HG03460 (cell line): ENCODE data around the gene MRPL51.

Experiments used
- ATAC-seq: cut with Tn5 transposase; IDR thresholded peaks from one replicate; pipeline ENCODE4 v1.9.1; 2021; ENCODE audit not compliant: unreplicated experiment

MRPL51 gene

DNA sequence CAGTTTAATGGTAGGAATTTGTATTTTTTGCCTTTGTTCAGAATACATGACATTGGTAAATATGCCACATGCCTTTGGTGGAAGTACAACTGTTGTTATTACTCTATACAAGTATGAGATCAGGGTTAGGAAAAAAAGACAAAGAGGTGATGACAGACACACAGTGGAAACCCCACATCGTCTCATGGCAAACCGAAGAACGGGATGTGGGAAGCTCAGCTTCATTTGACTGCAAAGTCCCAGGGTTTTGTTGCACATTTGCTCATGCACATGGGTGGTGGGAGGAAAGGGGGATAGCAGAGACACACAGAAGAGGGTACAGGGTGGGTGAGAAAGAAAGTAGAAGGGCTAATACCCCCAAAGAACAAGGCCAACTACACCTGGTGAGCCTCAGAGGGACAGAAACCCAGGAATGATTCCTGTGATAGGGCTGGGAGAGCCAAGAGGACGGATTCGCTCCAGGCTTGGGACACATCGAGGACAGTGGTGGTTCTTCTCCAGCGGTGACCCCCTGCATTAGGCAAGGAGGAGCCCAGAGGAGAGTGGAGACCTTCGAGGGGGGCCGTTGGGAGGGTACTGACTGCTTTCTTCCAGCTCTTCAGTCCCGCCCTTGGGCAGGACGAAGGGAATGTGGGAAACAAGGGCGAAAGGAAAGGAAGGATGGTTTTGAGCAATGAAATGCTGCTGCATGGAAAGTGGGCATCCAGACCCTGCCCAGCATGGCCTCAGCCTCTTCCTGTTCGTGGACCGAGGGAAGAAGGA lies 30.6 kb downstream of the MRPL51 start:
- no peak for ATAC-seq

DNA sequence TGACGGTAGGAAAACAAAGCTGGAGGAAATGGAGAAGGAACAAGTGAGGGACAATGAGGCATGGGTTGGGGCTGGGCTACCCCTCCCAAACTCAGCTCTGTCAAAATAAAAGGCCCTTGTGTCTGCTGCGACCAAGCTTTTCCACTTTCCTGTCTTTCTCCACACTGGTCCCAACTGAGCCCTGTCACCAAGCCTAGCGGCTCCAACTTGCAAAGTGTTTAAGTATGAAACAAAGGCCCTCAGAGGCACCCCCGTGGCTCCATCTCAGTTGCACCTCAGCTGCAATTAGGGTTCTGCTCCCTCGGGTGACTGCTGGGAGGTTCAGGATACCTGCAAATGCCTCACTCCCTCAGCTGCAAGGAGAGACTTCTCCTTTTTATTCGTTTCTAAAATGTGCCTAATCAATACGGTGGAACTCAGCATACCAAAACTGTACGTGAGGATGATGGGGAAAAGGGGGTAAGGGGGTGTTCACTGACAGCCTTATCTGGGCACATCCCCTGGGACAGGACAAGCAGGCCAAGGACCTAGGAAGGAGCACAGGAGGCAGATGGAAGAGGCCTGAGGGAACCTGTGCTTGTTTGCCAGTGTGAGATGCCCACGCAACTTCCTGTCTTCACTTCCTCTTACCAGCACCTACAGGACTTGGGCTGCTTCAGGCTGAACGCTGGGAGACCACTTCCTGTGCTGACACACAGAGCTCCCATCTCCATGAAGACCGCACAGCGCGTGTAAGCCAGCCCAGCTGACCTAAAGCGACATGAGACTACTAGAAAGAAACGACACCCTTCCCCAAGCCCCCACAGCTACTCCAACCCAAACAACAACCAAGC lies 31.4 kb downstream of the MRPL51 start:
- ATAC-seq: peak; percentile 84

DNA sequence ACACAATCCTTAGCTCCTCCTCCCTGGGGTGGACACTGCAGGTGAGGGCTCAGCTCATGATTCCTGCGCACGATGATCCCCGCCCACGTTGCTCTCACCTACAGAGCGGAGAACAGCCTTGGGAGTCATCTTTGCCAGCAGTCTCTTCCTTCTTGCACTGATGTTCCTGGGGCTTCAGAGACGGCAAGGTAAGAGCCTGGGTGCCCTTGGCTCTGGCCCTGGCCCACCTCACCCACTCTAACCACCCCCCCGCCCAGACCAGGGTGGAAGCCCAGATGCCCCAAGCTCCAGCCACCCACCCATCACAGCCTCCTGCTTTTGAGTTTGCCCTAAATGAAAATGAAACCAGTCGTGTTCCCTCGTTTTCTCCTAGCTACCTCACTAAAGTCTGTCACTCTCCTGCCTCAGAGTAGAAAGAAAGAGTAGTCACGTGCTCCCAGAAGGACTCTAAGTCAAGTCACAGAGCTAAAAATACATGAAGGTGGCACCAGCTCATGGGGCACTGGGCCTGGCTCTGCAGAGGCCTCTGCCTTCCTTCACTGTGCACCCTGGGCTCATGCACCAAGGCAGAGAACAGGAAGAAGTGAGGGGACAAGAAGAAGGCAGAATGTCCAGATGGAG lies 32.2 kb downstream of the MRPL51 start:
- no peak for ATAC-seq

DNA sequence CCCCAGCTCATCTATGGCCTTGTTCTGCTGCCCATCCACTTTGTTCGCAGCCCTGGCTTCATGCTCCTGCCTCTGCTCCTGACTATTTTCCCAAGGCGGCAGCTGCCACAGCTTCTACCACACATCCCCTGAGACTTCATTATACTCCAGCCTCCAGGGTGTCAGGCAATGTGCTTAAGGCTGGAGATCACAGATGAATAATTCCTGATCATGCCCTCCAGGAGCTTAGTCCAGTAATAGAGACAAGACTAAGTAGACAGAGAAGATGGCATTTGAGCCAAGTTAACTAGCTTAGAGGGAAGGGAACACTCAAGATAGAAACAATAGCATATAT lies 34.1 kb downstream of the MRPL51 start:
- no peak for ATAC-seq

DNA sequence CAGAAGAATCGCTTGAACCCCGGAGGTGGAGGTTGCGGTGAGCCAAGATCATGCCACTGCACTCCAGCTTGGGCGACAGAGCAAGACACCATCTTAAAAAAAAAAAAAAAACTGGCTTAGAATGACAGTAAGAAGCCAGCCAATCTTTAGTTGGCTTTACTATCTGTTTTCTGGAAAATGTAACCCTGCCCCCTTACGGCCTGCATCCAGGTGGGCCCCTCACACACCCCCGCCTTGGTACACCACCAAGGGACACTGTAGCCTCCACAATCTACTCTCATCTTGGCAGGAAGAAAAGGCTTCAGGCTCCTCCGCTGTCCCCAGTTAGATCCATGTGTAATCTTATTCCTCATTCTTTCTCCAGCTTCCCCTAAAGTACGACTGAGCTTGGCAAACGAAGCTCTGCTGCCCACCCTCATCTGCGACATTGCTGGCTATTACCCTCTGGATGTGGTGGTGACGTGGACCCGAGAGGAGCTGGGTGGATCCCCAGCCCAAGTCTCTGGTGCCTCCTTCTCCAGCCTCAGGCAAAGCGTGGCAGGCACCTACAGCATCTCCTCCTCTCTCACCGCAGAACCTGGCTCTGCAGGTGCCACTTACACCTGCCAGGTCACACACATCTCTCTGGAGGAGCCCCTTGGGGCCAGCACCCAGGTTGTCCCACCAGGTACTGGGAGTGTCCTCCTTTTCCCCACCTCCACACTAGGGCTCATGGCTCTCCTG lies 34.6 kb downstream of the MRPL51 start:
- no peak for ATAC-seq

DNA sequence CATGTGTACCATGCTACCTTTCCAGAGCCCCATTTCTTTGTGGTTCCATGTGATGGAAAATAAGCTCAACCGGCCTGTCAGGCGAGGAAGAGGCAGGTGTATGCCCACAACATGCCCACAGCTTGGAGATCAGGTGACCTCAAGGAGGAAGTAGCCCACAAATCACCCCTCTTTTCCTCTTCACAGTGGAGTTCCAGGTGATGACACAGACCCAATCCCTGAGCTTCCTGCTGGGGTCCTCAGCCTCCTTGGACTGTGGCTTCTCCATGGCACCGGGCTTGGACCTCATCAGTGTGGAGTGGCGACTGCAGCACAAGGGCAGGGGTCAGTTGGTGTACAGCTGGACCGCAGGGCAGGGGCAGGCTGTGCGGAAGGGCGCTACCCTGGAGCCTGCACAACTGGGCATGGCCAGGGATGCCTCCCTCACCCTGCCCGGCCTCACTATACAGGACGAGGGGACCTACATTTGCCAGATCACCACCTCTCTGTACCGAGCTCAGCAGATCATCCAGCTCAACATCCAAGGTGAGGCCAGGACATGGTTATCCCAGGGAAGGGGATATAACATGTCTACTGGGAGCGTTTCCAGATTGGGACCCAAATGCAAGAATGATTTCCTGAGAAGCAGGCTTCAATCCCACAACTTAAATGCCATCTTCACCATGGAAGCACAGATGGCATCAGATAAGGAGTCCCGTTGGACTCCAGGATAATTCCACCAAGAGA lies 35.7 kb downstream of the MRPL51 start:
- ATAC-seq: no peak

DNA sequence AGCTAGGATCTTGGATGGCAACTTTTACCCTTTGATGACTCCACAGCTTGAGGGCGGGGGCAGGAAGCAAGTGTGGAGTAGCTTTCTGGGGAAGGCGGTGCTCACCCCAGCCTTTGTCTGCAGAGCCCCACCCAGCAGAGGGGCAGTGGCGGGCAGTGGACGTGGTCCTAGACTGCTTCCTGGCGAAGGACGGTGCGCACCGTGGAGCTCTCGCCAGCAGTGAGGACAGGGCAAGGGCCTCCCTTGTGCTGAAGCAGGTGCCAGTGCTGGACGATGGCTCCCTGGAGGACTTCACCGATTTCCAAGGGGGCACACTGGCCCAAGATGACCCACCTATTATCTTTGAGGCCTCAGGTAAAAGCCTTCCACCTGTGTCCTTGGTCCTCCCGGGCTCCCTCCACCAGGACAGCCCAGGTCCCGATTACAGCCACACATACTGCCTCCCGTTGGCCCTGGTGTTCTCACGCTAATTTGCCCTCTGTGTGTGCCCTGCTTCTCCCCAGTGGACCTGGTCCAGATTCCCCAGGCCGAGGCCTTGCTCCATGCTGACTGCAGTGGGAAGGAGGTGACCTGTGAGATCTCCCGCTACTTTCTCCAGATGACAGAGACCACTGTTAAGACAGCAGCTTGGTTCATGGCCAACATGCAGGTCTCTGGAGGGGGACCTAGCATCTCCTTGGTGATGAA lies 40.0 kb downstream of the MRPL51 start:
- ATAC-seq: no peak

DNA sequence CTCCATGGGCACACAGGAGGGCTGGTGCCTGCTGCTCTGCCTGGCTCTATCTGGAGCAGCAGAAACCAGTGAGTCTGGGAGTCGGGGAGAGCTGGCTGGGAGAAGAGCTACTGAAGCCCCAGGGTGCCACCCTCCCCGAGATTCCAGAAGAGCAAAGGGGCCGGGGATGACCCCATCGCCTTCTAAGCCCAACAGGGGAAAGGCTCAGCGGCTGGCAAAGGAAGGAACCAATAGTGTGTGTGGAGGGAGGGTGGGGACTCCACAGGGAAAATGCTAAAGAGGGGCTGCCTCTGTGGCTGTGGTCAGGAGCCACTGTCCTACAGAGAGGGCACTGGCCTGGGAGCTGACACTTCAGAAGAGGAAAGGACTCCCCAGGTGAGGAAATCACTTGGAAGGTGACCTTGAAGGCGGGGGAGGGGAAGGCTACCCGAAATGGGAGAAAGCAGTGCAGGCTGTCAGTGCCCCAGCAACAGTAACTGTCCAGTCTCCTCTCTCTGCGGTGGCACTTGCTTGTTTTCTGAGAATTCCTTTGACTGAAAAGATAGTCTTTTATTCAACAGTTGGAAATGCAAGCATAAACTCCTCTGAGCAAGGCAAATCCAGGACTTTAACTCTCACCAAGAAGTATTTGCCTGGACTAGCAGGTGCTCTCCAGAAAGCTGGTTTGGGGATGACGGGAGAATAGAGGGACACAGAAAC lies 40.7 kb downstream of the MRPL51 start:
- peak; percentile 6 for ATAC-seq

DNA sequence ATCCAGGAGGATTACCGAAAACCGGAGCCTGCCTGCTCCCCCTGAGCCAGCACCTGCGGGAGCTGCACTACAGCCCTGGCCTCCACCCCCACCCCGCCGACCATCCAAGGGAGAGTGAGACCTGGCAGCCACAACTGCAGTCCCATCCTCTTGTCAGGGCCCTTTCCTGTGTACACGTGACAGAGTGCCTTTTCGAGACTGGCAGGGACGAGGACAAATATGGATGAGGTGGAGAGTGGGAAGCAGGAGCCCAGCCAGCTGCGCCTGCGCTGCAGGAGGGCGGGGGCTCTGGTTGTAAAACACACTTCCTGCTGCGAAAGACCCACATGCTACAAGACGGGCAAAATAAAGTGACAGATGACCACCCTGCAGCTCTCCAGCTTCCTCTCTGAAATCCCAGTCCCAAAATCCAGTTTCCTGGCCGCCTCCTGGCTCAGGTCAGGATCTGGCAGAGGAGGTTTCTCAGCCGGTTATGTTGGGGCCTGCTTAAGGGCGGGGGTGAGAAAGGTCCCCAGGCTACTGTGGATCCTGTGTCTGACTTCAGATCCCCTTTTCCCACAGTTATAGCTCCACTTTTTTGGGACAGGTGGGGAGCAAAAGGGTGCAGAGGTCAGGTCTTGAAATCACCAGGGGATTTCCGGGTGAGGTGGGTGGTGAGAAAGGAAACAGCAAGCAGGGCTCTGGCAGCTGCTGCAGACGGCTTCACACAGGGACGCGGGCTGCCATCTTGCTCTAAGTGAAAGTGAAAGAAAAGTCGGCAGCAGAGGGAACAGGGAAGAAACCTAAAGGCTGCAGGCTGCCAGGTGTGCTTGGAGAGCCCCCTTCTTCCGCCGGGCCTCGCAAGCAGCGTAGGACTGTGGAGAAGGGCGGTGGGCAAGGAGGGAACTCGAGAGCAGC lies 41.5 kb downstream of the MRPL51 start, which contains the start of gene TAPBPL:
TSS of gene TAPBPL (plus strand) at position 695 of the 897 bp plus-strand sequence. CDS start 207 bp downstream, outside the sequence.
- peak; percentile 68 for ATAC-seq

DNA sequence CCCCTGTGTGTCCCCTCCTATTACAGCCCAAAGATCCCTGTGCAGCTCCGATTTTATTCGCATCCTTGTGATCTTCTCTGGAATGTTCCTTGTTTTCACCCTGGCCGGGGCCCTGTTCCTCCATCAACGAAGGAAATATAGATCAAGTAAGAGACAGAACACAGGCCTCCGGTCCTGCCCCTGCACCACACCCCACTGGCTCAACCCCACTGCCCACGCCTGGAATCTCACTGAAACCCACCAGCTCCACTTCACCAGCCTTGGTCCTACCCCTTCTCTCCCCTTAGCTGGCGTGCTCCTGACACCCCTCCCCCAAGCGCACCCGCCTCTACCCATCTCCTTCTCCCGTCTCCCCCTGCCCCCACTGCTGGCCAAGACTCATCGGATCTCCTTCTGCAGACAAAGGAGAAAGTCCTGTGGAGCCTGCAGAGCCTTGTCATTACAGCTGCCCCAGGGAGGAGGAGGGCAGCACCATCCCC lies 42.2 kb downstream of the MRPL51 start:
- ATAC-seq: peak; percentile 10

DNA sequence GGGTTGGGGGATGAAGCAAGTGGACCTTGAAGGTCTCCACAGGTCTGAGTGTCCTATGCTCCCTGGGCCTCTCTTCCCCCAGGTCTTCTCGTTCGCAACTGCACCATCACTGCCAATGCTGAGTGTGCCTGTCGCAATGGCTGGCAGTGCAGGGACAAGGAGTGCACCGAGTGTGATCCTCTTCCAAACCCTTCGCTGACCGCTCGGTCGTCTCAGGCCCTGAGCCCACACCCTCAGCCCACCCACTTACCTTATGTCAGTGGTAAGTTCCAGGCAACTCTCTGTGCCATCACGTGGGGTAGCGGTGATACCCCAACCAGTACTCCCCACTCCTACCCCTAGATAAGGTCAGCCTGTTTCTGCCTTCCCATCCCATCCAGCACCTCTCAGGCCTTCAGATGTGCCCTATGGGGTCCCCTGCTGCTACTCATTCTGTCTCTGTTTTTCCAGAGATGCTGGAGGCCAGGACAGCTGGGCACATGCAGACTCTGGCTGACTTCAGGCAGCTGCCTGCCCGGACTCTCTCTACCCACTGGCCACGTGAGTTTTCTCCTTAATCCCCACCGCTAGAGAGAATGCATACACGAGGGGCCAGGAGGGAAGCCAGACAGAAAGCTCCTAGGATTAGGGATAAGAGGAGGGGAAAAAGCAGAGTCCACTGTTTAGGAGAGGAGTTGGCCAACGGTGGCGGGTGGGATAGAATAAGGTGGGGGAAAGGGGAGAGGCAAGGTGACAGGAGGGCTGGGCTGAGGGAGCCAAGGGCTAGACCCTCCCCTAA lies 42.8 kb downstream of the MRPL51 start:
- ATAC-seq: no peak

DNA sequence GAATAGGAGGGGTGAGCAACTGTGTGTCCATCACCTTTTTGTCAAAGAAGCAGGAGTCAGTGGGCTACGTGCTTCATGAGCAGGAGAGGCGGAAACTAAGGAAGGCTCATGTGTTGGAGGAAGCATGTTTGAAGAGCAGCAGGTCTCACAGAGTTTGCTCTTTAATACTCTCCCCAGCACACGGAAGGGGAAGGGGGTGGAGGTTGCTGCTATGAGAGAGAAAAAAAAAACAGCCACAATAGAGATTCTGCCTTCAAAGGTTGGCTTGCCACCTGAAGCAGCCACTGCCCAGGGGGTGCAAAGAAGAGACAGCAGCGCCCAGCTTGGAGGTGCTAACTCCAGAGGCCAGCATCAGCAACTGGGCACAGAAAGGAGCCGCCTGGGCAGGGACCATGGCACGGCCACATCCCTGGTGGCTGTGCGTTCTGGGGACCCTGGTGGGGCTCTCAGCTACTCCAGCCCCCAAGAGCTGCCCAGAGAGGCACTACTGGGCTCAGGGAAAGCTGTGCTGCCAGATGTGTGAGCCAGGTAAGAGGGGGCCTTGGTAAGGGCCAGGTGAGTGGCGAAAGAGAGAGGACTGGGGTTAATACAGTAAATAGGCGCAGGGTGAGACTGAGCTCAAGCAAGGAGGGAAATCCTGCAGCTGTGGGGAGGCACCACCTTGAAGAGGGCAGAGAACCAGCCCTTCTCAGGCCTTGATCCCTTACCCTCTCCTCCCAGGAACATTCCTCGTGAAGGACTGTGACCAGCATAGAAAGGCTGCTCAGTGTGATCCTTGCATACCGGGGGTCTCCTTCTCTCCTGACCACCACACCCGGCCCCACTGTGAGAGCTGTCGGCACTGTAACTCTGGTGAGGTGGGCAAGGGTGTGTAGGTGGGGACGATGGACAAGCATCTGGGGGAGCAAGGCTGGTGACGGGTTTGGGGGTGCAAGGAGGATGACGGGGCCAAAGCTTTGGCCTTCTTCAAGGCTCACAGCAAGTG lies 48.1 kb downstream of the MRPL51 start, which contains the start of gene CD27:
TSS of gene CD27 (plus strand) at position 252 of the 985 bp plus-strand sequence. CDS start at position 393, 141 bp downstream.
- no peak for ATAC-seq

DNA sequence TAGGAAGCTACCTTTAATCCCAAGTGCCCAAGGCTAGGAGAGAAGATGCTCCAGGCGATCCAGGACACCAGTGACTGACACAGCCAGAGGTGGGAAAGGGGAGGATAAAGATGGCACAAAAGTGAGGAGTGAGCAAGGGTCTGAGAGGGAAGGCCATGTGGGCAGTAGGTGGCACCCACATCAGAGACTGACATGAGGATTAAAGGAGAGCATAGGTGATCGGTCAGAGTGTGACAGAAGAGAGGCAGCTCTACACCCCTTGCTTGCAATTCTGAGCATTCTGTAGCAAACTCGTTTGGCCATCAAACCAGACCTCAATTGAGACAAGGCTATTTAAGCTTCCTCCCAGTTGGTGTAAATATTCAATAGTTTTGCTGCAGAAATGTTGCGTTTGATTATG lies 49.0 kb downstream of the MRPL51 start:
- no peak for ATAC-seq

DNA sequence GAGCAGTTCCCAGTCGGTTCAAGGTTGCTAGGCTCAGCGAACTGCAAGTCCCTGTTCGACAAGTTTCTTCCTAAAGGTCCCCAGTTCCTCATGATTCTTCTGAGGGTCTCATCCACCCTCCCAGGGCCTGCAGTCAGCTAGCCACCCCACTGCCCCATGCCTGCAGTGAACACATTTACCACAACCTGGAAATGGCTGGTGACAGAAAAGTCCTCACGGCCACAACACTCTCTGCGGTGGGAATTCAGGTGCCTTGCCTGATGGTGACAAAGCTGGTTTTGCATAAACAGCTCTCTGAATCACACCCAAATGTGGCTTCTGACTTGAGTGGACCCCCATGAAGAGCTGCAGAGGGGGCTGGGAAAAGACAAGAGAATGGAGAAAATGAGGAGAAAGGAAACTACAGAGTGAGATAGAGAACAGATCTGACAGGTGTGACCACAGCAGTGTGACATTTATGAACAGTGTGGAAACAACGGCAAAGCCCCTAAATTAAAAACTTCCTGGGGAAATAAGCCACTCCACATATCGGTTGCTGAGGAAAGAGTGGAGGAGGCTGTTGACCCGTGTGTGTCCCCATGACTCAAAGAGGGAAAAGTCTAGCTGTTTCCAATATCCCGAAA lies 49.6 kb downstream of the MRPL51 start:
- no peak for ATAC-seq

DNA sequence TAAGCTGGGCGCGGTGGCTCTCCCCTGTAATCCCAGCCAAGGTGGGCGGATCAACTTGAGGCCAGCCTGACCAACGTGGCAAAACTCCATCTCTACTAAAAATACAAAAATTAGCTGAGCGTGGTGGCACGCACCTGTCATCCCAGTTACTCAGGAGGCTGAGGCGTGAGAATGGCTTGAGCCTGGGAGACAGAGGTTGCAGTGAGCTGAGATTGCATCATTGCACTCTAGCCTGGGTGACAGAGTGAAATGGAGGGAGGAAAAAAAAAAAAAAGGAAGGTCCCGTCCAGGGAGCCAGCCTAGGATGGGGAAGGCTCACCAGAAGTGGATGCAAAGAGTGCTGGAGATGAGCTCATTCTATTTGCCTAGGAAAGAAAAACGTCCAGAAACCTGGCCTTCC lies 50.2 kb downstream of the MRPL51 start:
- ATAC-seq: no peak
